Transverse colon (tissue), 4 donors: ENCODE data around the gene LMNA. TPM values are rescaled to one million over a fixed set of nuclear protein-coding genes. Genes with fewer than 3 reads are reported as not detected.

Experiments
- DNase-seq: peaks from one replicate; pipeline ENCODE4 v3.0.0-alpha.2; 2019
- H3K27ac ChIP-seq, 4 donors: fragments of 200-600 bp; sonication (generic); 2 replicates each; pipeline ENCODE4 v1.5.1; 2016 to 2018; ENCODE audit warnings: inconsistent platforms in 4 of 4
- H3K27me3 ChIP-seq: fragments of 200-600 bp; sonication (generic); 2 replicates; pipeline ENCODE4 v1.5.1; 2017; ENCODE audit warnings: inconsistent platforms
- H3K36me3 ChIP-seq, 4 donors: fragments of 200-600 bp; sonication (generic); 2 replicates each; pipeline ENCODE4 v1.5.1; 2017 to 2019; ENCODE audit warnings: inconsistent platforms in 4 of 4
- H3K4me1 ChIP-seq, 4 donors: fragments of 200-600 bp; sonication (generic); 2 replicates each; pipeline ENCODE4 v1.5.1; 2017 to 2020; ENCODE audit warnings: inconsistent platforms in 4 of 4
- H3K4me3 ChIP-seq, 4 donors: fragments of 200-600 bp; sonication (generic); 1 replicate in 1 of 4; 2 replicates in 3 of 4; pipeline versions ENCODE4 v1.5.1 to v1.6.1; 2017 to 2019; ENCODE audit warnings: inconsistent platforms in 4 of 4
- H3K9me3 ChIP-seq, 2 donors: fragments of 200-600 bp; sonication (generic); 2 replicates each; pipeline ENCODE4 v1.5.1; 2017 to 2019; ENCODE audit warnings: inconsistent platforms in 2 of 2
- CTCF ChIP-seq, 5 experiments: fragments of 200-600 bp in 3 of 5; fragments of 450-650 bp in 2 of 5; sonication (generic) in 3 of 5; IDR thresholded peaks; 1 replicate in 2 of 5; 2 replicates in 3 of 5; pipeline ENCODE4 v1.5.1; 2016 to 2017; ENCODE audit warnings: antibody characterized with exemption in 5 of 5, inconsistent platforms in 3 of 5, mild to moderate bottlenecking in 2 of 5, moderate library complexity in 1 of 5
- EP300 ChIP-seq: sonication (generic); formaldehyde crosslinking; IDR thresholded peaks from one replicate; pipeline ENCODE4 v1.6.1; 2017; ENCODE audit warnings: antibody characterized with exemption, low read depth
- POLR2A ChIP-seq: fragments of 450-650 bp; IDR thresholded peaks from one replicate; pipeline ENCODE4 v1.6.1; 2016; ENCODE audit warnings: antibody characterized with exemption, mild to moderate bottlenecking, moderate library complexity
- POLR2AphosphoS5 ChIP-seq, 3 donors: sonication (generic); formaldehyde crosslinking; IDR thresholded peaks; one replicate each; pipeline ENCODE4 v1.6.1; 2016; ENCODE audit warnings: antibody characterized with exemption in 3 of 3
- WGBS, 2 donors: methylation state at CpG; one replicate each; pipeline ENCODE4 v1.1.5; 2018; ENCODE audit warnings: low coverage in 1 of 2; 5-methylcytosine and 5-hydroxymethylcytosine counted together
- in situ Hi-C, 4 donors: fragments of 200-750 bp; cut with MboI; loops; one replicate each; pipeline versions ENCODE4 v1.15.0 to v1.15.1; 2017; ENCODE audit warnings: low sequenced_read_pairs in 3 of 4, low pct_ligation_motif_present in 1 of 4, low pct_unique_long_range_greater_than_20kb in 1 of 4
- intact Hi-C: fragments of 100-400 bp; cut with DNase I; formaldehyde crosslinking; loops from one replicate; pipeline ENCODE4 v1.15.1; 2023; ENCODE audit warnings: low total_unique reads
- total RNA-seq, 4 donors: library from RNA; depleted of rRNA; stranded (reverse); fragments of >200 nt; gene quantifications; one replicate each; pipeline ENCODE4 v1.1.0, GENCODE V29; 2016

Gene LMNA
- total RNA-seq, 4 donors from 2014 or later = 300 to 999 (median 324) TPM

- whole genome bisulfite sequencing, 2 donors = 70 to 78% methylated on average over 1 to 2 of the region's 2 CpGs
- Histone ChIP-seq H3K4me3 (no peak overlapping the region), H3K36me3 (no peaks in the 10 kb centered on the region), H3K9me3 (no peaks in the 10 kb centered on the region), H3K27me3 (no peaks in the 10 kb centered on the region), H3K27ac (no peak overlapping the region), H3K4me1 (peaks cover 5 to 44% (median 35%) of the 10 kb centered on the region in 4 donors)
- in situ Hi-C loops = no loop called here
- no peak for TF ChIP-seq POLR2A
- TF ChIP-seq CTCF (IDR thresholded peaks at IDR 0.05) = no peak
- no peak for TF ChIP-seq EP300
- TF ChIP-seq POLR2AphosphoS5 (IDR thresholded peaks at IDR 0.05) = no peak
- no peak for DNase-seq
- intact Hi-C loops = no loop called here
These were observed 4.3 kb upstream of the LMNA start for GRCh38 chr1:156110252-156110651.

- in situ Hi-C loops = no loop called here
- Histone ChIP-seq H3K36me3 (no peaks in the 10 kb centered on the region), H3K27ac (peak overlapping the region in 2 of 4 donors; percentile 96 to 98), H3K27me3 (no peaks in the 10 kb centered on the region), H3K4me3 (no peak overlapping the region), H3K4me1 (peaks cover 0 to 33% (median 26%) of the 10 kb centered on the region in 4 donors), H3K9me3 (no peaks in the 10 kb centered on the region)
- intact Hi-C loops = no loop called here
- 77 to 82% methylated on average over 3 to 4 of the region's 4 CpGs for WGBS, 2 donors
- no peak for DNase-seq
- no peak for TF ChIP-seq POLR2A
- no peak for TF ChIP-seq EP300
- no peak for TF ChIP-seq CTCF (IDR thresholded peaks at IDR 0.05)
- no peak for TF ChIP-seq POLR2AphosphoS5 (IDR thresholded peaks at IDR 0.05)
These were observed 3.1 kb upstream of the LMNA start for GRCh38 chr1:156111355-156111962.

DNA sequence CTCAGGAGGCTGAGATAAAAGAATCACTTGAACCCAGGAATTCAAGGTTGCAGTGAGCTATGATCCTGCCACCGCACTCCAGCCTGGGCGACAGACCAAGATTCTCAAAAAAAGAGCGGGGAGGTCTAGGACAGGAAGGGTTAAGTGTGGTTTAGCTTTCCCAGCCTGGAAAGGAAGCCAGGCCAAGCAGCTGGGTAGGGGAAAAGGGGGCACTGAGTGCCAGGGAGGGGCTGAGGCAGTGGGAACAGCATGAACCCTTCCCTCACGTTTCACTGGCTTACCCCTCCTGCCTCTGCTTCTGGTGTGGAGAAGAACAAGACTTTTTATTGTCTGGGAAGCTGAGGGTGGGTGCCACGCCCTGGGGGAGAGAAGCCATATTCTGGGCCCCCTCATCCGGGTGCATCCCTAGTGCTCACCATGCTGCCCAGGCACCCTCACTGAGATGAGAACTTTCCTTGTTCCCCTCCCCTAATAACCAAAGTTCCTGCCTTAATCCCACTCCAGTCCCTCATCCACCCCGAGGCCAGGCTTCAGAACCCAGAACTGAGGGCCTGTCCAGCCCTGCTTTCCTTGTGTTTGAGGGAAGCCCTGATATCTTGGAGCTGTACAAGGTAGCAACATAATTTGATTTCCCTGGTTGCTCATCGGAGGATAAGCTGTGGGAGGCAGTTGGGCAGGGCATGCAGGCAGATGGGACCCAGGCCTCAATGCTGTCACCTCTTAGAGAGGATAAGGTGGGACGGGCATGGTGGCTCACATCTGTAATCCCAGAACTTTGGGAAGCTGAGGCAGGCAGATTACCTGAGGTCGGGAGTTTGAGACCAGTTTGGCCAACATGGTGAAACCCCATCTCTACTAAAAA, 2.0 kb upstream of the LMNA start:
- H3K36me3 ChIP-seq = no peaks in the 10 kb centered on the region
- DNase-seq = no peak
- no peak for TF ChIP-seq EP300
- TF ChIP-seq POLR2A = no peak
- TF ChIP-seq CTCF (IDR thresholded peaks at IDR 0.05) = no peak
- no peak for TF ChIP-seq POLR2AphosphoS5 (IDR thresholded peaks at IDR 0.05)
- no peaks in the 10 kb centered on the region for H3K9me3 ChIP-seq
- in situ Hi-C loops (no loop called here), intact Hi-C loops (no loop called here)
- peaks cover 0 to 35% (median 28%) of the 10 kb centered on the region in 4 donors for H3K4me1 ChIP-seq
- H3K27ac ChIP-seq = peak overlapping the region; percentile 96 to 100 (median 98)
- WGBS, 2 donors = 24 to 62% methylated on average over 4 to 10 of the region's 10 CpGs
- no peaks in the 10 kb centered on the region for H3K27me3 ChIP-seq
- H3K4me3 ChIP-seq = no peak overlapping the region

- H3K27ac ChIP-seq = peak overlapping the region; percentile 96 to 100 (median 98)
- peaks cover 0 to 44% (median 37%) of the 10 kb centered on the region in 4 donors for H3K4me1 ChIP-seq
- H3K27me3 ChIP-seq = no peaks in the 10 kb centered on the region
- H3K9me3 ChIP-seq = no peaks in the 10 kb centered on the region
- no peaks in the 10 kb centered on the region for H3K36me3 ChIP-seq
- DNase-seq = no peak
- H3K4me3 ChIP-seq = no peak overlapping the region
- 61 to 72% methylated on average over 2 to 4 of the region's 4 CpGs for WGBS, 2 donors
- in situ Hi-C loops = no loop called here
- TF ChIP-seq POLR2A (no peak), EP300 (no peak), POLR2AphosphoS5 (IDR thresholded peaks at IDR 0.05) (no peak), CTCF (IDR thresholded peaks at IDR 0.05) (no peak)
- intact Hi-C loops = no loop called here
These were observed 1.1 kb upstream of the LMNA start for GRCh38 chr1:156113282-156113950.
